ENCODE results near the gene HHAT. TPM values are rescaled to one million over a fixed set of nuclear protein-coding genes. Genes with fewer than 3 reads are reported as not detected.

HHAT gene
- total and polyA plus RNA-seq, 9 of the 15 experiments (the other 6 are each of a cell fraction or from before 2014, with no cell fraction given): 0.07 to 0.16 (median 0.13) TPM; not detected in 1

DNA sequence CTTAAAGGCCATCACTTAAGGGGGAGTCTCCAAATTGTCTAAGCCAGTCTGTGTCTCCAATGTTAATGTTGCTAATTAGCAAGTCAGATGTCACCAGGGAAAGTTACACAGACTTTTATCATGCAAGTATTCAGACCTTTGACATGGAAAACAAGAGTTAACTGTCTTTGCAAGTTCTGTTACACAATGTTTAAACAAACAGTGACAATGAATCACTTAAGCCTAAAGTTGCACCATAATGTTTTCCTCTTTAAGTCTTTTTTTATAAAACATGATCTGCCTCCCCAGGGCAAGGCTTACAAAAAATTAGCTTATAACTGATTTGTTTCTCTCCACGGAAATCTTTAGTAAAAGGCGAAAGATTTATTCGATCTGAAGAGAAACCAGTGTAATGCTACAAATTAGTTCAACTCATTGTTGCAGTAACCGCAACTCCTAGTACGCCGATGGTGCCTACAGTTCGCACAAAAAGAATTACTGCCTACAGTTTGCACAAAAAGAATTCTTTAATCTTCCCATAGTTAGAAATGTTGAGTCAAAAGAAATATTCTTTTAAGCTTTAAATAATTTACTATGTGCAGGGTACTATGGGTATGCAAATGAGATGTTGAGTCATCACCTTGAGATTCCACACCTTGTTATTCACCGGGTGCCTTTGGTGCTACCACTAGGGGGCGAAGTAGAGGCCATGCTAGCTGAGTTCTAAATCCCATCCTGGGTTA is 45.3 kb downstream of the HHAT start (continued):
- TF ChIP-seq RBM25 (IDR thresholded peaks at IDR 0.05; ENCODE audit: low read depth, low read length, severe bottlenecking): no peak
- no peak for TF ChIP-seq ZNF408 (CRISPR knock-in tag; IDR thresholded peaks at IDR 0.05; ENCODE audit: low read depth)
- TF ChIP-seq, protein P1, sequence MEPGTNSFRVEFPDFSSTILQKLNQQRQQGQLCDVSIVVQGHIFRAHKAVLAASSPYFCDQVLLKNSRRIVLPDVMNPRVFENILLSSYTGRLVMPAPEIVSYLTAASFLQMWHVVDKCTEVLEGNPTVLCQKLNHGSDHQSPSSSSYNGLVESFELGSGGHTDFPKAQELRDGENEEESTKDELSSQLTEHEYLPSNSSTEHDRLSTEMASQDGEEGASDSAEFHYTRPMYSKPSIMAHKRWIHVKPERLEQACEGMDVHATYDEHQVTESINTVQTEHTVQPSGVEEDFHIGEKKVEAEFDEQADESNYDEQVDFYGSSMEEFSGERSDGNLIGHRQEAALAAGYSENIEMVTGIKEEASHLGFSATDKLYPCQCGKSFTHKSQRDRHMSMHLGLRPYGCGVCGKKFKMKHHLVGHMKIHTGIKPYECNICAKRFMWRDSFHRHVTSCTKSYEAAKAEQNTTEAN (CRISPR knock-in tag; IDR thresholded peaks at IDR 0.05): no peak
- TF ChIP-seq GABPA (tag; conservative IDR thresholded peaks at IDR 0.05; ENCODE audit: low read depth): no peak
- TF ChIP-seq, protein P2, sequence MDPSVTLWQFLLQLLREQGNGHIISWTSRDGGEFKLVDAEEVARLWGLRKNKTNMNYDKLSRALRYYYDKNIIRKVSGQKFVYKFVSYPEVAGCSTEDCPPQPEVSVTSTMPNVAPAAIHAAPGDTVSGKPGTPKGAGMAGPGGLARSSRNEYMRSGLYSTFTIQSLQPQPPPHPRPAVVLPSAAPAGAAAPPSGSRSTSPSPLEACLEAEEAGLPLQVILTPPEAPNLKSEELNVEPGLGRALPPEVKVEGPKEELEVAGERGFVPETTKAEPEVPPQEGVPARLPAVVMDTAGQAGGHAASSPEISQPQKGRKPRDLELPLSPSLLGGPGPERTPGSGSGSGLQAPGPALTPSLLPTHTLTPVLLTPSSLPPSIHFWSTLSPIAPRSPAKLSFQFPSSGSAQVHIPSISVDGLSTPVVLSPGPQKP (CRISPR knock-in tag; IDR thresholded peaks at IDR 0.05): no peak
- TF ChIP-seq ZNF3 (CRISPR knock-in tag; IDR thresholded peaks at IDR 0.05): no peak
- TF ChIP-seq ZNF717 (CRISPR knock-in tag; IDR thresholded peaks at IDR 0.05): 0 out of 2 replicates have a peak, but pooled peaks have one; percentile 79
- TF ChIP-seq ZNF407 (IDR thresholded peaks at IDR 0.05; ENCODE audit: low read depth): no peak
- TF ChIP-seq ZNF41 (CRISPR knock-in tag; conservative IDR thresholded peaks at IDR 0.05): no peak
- TF ChIP-seq SMC3 (conservative IDR thresholded peaks at IDR 0.05; ENCODE audit: insufficient read depth, low read depth, low read length): no peak
- TF ChIP-seq EHMT2 (IDR thresholded peaks at IDR 0.05): no peak
- TF ChIP-seq, protein P3, sequence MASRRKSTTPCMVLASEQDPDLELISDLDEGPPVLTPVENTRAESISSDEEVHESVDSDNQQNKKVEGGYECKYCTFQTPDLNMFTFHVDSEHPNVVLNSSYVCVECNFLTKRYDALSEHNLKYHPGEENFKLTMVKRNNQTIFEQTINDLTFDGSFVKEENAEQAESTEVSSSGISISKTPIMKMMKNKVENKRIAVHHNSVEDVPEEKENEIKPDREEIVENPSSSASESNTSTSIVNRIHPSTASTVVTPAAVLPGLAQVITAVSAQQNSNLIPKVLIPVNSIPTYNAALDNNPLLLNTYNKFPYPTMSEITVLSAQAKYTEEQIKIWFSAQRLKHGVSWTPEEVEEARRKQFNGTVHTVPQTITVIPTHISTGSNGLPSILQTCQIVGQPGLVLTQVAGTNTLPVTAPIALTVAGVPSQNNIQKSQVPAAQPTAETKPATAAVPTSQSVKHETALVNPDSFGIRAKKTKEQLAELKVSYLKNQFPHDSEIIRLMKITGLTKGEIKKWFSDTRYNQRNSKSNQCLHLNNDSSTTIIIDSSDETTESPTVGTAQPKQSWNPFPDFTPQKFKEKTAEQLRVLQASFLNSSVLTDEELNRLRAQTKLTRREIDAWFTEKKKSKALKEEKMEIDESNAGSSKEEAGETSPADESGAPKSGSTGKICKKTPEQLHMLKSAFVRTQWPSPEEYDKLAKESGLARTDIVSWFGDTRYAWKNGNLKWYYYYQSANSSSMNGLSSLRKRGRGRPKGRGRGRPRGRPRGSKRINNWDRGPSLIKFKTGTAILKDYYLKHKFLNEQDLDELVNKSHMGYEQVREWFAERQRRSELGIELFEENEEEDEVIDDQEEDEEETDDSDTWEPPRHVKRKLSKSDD (conservative IDR thresholded peaks at IDR 0.05; ENCODE audit: low read length): no peak
- TF ChIP-seq HEY1 (CRISPR knock-in tag; IDR thresholded peaks at IDR 0.05; ENCODE audit: borderline replicate concordance): no peak
- no peak for TF ChIP-seq PHF20 (IDR thresholded peaks at IDR 0.05; ENCODE audit: partially characterized antibody)
- TF ChIP-seq OTX1 (CRISPR knock-in tag; IDR thresholded peaks at IDR 0.05): no peak
